ENCODE results near the gene TNFRSF1A.
A peak's percentile ranks its signal among the peaks of the same experiment; 100 is the strongest.

The TNFRSF1A gene

GRCh38 chr12:6336889-6337853, 4.7 kb downstream of the TNFRSF1A start:
- DNase-seq, result peak; percentile 91

- DNase-seq, result peak; percentile 95
Observed at GRCh38 chr12:6336079-6336888, 5.6 kb downstream of the TNFRSF1A start.

DNA sequence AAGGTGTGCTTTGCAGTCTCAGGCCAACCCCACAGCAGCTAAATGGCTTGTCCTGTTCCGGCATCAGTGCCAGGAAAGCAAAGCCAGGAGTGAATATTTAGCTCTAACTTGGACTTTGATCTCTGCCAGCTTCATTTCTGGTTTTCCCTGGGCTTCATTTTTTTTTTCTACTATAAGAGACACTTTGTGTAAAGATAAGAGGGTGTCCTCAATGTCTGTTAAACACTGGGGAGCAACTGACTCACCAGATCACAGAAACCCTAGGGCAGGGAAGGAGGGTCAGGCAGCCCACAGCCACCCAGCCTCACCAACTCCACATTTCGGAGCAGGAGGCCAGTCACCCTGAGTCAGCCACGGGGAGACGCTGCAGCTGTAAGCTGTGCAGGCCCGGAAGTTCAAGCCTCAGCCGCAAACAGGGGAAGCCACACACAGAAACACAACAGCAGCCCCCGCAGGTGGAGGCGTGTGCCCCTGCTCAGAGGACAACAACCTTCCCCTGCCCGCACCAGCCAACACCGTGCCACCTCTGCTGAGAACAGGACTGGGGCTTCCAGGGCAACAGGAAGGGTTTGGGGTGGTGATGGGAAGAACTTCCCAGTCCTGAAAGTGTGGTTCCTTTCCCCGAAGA, 6.3 kb downstream of the TNFRSF1A start:
- peak; percentile 94 for DNase-seq

DNA sequence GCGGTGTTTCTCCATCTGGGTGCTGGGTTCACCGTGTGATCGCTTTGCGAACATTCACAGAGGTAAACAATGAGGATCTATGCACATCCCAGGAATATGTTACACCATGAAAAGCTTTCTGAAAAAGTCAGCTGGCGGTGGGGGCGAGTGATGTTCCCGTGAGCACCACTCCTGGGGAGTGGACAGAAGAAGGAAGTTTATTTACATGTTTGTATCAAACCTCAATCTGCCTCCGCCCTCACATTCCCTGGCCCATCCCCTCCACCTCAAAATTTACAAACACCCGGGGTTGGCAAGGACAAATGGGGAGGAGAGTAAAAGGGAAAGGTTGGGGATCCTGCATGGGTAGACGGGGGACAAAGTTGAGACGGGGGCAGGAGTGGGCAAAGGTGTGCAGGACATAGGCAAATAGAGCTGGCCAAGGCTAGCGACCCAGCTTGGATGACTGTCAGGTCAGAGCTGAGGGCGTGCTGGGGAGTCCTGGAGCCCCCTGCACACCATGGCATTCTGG, 6.9 kb downstream of the TNFRSF1A start:
- no peak for DNase-seq

DNA sequence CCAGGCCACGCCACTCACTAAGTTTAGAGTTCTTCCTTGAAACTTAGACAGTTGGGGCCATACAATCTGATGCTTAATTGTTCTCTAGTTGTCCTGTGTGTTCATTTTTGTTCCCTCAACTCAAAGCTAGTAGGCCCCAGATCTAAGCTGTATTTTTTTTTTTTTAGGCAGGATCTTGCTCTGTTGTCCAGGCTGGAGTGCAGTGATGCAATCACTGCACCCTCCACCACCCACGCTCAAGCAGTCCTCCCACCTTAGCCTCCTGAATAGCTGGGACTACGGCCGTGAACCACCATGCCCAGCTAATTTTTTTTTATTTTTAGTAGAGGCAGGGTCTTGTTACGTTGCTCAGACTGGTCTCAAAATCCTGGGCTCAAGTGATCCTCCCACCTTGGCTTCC, 7.5 kb downstream of the TNFRSF1A start:
- DNase-seq, result no peak

DNA sequence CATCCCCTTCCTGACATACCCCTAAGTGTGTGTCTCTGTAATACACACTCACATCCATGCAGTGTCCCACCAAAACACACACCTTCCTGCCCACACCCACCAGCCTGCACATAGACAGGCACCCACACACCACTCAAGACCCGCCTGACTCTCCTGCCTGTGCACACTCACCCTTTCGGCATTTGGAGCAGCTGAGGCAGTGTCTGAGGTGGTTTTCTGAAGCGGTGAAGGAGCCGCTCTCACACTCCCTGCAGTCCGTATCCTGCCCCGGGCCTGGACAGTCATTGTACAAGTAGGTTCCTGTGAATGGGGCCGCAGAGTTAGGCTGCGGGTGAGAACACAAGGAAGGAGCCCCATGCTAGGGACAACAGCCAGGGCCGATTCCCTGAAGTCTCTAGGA, 8.3 kb downstream of the TNFRSF1A start:
- DNase-seq, result no peak

- no peak for DNase-seq
Observed at GRCh38 chr12:6333029-6333428, 8.8 kb downstream of the TNFRSF1A start.

GRCh38 chr12:6332459-6332858, 9.4 kb downstream of the TNFRSF1A start:
- DNase-seq, result no peak

DNA sequence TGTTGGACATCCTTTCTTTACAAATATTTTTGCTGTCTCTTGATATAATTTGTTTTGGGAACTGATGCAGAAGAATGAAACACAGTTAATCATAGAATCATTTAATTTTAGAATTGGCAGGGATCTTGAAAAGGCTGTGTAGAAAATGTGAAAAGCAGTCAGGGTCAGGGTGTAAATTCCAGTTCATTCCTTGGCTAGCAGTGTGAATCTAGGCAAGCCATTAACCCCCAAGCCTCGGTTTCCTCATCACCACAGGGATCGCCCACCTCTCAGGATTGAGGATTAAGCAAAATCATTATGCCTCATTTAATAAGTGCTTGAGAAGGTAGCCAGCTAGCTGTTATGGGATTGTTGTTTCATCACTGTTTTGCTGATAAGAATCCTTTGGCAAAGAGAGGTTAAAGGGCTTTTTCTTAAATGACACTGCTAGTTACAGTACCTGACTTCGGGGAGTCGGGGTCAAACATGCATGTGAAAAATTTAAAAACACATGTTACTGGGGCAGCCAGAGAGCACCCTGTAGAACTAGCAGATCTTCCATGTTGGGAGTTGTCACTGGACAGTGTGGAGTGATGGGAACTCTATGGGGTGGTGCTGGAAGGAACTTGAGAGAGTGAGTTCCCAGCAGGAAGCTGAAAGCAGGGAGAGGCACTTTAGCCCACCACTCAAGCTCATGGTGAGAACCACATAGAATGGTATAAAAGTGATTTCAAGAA, 10.7 kb downstream of the TNFRSF1A start:
- no peak for DNase-seq

GRCh38 chr12:6330192-6330591, 11.7 kb downstream of the TNFRSF1A start:
- DNase-seq, result no peak

DNA sequence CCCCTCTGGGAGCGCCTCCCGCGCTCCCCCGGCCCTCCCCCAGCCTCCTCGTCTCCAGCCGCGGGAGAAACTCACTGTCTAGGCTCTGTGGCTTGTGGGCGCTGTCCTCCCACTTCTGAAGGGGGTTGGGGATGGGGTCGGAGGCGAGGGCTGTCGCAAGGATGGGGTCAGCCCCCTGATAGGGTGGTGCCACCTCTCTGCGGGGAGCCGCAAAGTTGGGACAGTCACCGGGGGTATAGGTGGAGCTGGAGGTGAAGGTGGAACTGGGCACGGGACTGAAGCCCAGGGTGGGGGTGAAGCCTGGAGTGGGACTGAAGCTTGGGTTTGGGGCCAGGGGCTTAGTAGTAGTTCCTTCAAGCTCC, 12.2 kb downstream of the TNFRSF1A start:
- DNase-seq, result no peak

DNA sequence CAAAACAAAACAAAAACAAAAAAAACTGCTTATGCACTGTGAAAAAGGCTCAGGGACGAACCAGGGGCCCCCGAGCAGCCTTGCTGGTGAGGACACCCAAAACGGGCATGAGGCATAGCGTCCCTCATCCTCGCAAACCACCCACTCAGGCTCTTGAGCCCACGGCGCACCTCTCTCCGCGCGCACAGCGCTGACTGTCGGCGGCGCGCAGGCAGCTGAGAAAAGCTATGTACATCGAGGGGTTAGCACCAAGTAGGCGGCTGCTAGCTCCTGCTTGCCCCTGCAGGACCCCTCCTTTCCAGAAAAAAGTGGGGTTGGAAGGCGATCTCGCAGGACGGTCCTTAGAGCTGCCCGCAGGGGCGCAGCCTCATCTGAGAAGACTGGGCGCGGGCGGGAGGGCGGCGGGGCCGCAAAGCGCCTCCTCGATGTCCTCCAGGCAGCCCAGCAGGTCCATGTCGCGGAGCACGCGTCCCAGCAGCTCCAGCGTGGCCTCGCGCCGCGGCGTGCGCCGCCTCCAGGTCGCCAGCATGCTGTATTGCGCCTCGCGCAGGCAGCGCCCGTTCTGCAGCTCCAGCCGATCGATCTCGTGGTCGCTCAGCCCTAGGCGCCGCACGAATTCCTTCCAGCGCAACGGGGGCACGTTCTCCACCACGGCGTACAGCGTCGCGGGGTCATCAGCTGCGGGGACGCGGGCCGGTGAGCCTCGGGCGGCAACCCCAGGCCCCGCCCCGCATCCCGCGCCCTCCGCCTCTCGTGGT, 12.8 kb downstream of the TNFRSF1A start:
- DNase-seq, result no peak

- DNase-seq, result no peak
Observed at GRCh38 chr12:6328045-6328779, 13.7 kb downstream of the TNFRSF1A start.

- no peak for DNase-seq
Observed at GRCh38 chr12:6327229-6328041, 14.4 kb downstream of the TNFRSF1A start.

DNA sequence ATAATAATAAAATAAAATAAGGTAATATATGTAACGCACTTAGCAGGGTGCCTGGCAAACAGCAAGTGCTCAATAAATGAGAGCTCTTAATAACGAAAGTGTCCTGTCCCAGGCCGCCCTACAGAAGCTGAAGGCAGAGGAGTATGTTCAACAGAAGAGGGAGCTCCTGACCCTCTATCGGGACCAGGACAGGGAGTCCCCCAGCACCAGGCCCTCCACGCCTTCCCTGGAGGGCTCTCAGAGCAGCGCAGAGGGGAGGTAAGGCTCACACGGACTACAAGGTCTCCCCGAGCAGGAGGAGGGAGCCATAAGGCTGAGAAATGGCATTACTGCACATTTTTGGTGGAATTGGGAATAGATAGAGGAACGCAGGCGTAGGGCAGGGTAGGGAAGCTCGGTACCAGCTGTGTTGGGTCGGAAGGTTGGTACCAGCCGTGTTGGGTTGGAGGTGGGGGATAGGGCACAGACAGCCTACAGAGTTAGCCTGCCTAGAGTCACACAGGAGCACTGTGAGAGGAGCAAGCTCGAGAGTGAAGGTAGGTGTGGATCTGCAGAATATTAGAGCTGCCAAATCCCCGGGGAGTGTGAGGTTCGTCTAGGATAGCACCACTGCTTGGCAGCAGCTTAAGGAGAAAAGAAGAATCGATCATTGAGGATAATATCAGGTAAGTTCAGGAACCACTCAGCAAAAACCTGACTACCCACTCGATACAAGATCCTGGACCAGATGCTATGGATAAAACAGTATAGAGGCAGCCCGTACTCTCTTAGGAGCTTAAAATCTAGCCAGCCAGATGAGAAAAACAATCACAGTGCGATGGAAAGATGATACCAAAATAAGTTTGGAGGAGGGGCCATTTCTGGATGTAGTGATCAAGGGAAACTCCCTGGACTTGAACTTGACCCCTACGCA, 15.3 kb downstream of the TNFRSF1A start:
- DNase-seq, result peak; percentile 85

DNA sequence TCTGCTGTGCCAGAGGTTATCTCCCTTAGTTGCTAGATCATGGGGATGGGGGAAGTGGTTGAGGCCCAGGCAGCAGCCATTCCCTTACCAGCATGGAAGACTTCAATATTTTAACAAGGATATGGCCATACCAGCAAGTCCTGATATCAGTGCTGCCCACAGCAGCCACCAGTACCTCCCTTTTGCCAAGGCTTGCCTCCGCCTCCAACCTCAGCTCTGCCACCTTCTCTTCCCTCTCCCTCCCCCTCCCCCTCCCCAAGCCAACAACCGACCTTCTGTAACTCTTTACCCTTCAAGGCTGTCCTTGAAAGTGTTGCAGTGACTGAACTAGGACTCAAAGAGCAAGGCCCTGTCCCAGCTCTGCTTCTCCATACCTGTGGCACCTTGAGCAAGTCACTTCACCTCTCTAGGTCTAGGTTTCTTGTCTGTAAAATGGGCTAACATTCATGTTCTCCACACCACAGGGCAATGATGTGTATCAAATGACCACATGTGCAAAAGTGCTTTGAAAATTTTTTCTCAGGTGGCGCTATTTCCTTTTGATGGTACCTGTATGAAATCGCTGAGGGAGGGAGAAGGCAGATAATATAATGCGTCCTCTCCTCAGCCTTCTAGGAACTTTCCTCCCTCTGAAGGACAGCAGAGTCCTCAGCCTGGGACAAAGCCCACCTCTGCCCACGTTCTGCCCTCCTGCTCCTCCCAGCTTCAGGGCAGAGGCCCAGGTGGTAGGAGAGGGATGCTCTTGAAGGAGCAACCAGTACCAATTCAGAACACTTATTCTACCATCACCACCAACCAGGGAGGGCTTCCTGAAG, 16.7 kb downstream of the TNFRSF1A start:
- DNase-seq, result peak; percentile 65

- no peak for DNase-seq
Observed at GRCh38 chr12:6323995-6324711, 17.7 kb downstream of the TNFRSF1A start.
